Activated CD4-positive, alpha-beta T cell treated with anti-CD3 and anti-CD28 coated beads, Interleukin-2, amount 10 ng/mL, durations not matched to agents 24 days and 14 days (primary cell): ENCODE results near the gene RAB3GAP1. TPM values are rescaled to one million over a fixed set of nuclear protein-coding genes. Genes with fewer than 3 reads are reported as not detected.
"Not testable (repeated sequence)": the region's sequence is repeated elsewhere in the genome, so short reads cannot be mapped to it uniquely, and the experiment has no call there.

Experiments
- DNase-seq: peaks from one replicate; pipeline ENCODE4 v3.0.0; 2022
- H3K27ac Mint-ChIP-seq: one replicate; pipeline ENCODE4 v1.8.0; 2022; ENCODE audit warnings: mild to moderate bottlenecking, mixed read lengths
- H3K27me3 Mint-ChIP-seq: one replicate; pipeline ENCODE4 v1.8.0; 2022; ENCODE audit warnings: mixed read lengths
- H3K36me3 Mint-ChIP-seq: one replicate; pipeline ENCODE4 v1.8.0; 2022; ENCODE audit warnings: low read depth, mild to moderate bottlenecking, mixed read lengths
- H3K4me1 Mint-ChIP-seq: one replicate; pipeline ENCODE4 v1.8.0; 2021; ENCODE audit warnings: mixed read lengths
- H3K4me3 Mint-ChIP-seq: one replicate; pipeline ENCODE4 v1.8.0; 2022; ENCODE audit warnings: mild to moderate bottlenecking, moderate library complexity, mixed read lengths
- H3K9me3 Mint-ChIP-seq: one replicate; pipeline ENCODE4 v1.8.0; 2021; ENCODE audit warnings: mixed read lengths
- intact Hi-C: fragments of 100-400 bp; cut with micrococcal nuclease; formaldehyde crosslinking; loops from one replicate; pipeline ENCODE4 v1.15.1; 2023
- total RNA-seq: library from RNA; stranded (reverse); gene quantifications from 2 replicates; pipeline ENCODE4 v1.2.3, GENCODE V29; 2022

The RAB3GAP1 gene
- total RNA-seq, 1 donor from 2014 or later, result 24.2 TPM

DNA sequence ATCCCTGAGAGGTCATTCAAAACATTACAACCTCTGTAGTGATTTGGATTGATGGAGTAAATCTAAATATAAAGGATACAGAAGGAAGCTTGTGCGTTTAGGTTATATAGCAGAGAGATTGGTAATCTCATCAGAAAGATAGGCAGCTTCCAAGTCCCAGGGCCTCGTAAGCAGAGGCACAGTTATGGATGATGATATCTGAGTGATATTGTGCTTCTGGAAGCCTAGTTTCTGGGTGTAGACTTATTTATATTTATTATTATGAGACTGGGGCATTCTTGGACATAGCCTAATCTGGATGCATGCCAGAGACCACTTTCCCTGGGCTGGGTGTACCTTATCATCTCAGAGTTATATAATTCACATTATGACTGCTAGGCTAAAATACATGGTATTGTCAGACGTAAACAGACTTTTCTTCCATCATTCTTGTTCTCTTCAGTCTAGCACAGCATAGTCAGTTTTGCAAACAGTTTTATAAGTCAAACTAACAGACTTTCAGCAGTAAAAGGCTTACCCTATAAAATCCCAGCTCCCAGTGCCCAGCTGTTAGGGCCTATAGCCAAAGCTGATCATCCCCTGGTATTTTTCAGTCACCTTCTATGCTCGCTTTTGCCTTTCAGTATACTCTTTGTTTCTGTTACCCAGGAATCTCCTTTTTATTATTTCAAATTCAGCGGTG, 47.9 kb downstream of the RAB3GAP1 start:
- Mint-ChIP-seq H3K9me3 (peaks cover 5% of the 10 kb centered on the region), H3K27ac (no peak overlapping the region), H3K36me3 (peaks cover 43% of the 10 kb centered on the region), H3K27me3 (no peaks in the 10 kb centered on the region), H3K4me1 (peaks cover 24% of the 10 kb centered on the region), H3K4me3 (peak overlapping the region; percentile 25)
- DNase-seq, result no peak
- intact Hi-C loops, result loop anchor here (10.0 kb wide), 1 partner anchor 45 kb away; the partner anchor contains the start of gene RAB3GAP1

DNA sequence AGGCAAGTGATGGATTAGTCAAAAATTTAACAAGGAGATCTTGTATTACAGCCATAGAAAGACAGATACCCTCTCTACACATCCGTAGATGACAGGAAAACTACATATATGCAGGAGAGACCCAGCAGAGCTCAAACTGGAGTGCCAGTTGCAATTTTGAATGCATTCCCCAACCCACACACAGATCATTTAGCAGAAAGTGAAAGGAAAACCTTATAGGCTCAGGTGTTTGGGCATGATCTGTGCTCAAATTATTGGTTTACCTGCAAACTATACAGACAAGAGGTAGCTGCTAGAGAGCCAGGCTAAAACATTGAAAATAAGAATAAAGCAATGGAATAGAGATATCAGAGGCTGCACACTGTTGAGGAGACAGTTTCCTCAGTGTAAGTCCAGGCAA, 51.8 kb downstream of the RAB3GAP1 start:
- intact Hi-C loops, result loop anchor here (10.0 kb wide), 1 partner anchor 49 kb away; the partner anchor contains the start of gene RAB3GAP1
- Mint-ChIP-seq H3K4me1 (peaks cover 19% of the 10 kb centered on the region), H3K27ac (no peak overlapping the region), H3K27me3 (no peaks in the 10 kb centered on the region), H3K36me3 (peaks cover 52% of the 10 kb centered on the region), H3K4me3 (no peak overlapping the region), H3K9me3 (no peaks in the 10 kb centered on the region)
- DNase-seq, result no peak

DNA sequence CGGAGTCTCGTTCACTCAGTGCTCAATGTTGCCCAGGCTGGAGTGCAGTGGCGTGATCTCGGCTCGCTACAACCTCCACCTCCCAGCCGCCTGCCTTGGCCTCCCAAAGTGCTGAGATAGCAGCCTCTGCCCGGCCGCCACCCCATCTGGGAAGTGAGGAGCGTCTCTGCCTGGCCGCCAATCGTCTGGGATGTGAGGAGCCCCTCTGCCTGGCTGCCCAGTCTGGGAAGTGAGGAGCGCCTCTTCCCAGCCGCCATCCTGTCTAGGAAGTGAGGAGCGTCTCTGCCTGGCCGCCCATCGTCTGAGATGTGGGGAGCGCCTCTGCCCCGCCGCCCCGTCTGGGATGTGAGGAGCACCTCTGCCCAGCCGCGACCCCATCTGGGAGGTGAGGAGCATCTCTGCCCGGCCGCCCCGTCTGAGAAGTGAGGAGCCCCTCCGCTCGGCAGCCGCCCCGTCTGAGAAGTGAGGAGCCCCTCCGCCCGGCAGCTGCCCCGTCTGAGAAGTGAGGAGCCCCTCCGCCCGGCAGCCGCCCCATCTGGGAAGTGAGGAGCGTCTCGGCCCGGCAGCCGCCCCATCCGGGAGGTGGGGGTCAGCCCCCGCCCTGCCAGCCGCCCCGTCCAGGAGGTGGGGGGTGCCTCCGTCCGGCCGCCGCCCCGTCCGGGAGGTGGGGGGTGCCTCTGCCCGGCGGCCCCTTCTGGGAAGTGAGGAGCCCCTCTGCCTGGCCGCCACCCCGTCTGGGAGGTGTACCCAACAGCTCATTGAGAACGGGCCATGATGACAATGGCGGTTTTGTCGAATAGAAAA, 53.6 kb downstream of the RAB3GAP1 start:
- peaks cover 53% of the 10 kb centered on the region for H3K36me3 Mint-ChIP-seq
- not testable (repeated sequence) for H3K9me3 Mint-ChIP-seq, H3K4me3 Mint-ChIP-seq, H3K27me3 Mint-ChIP-seq, H3K4me1 Mint-ChIP-seq, H3K27ac Mint-ChIP-seq, DNase-seq
- intact Hi-C loops, result loop anchor here (10.0 kb wide), 1 partner anchor 51 kb away; the partner anchor contains the start of gene RAB3GAP1

DNA sequence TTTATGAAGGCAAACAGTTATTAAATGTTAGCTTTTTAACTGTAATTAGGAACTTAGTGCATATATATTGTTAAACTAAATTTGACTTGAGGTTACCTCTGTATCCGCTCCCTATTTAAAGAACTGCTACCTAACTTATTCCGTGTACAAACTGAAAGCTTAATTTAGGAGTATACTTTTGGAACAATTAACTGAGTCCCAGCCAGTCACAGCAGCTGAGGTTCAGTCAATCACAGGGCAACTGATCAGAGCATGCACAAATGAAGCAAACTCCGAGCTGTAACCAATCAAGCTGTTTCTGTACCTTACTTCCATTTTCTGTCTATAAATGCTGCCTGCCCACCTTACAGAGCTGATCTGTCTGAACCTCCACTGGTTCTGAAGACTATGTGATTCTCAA, 61.2 kb downstream of the RAB3GAP1 start:
- H3K36me3 Mint-ChIP-seq, result peaks cover 28% of the 10 kb centered on the region
- no peak overlapping the region for H3K27ac Mint-ChIP-seq
- no peak overlapping the region for H3K4me3 Mint-ChIP-seq
- no peaks in the 10 kb centered on the region for H3K4me1 Mint-ChIP-seq
- H3K9me3 Mint-ChIP-seq, result no peaks in the 10 kb centered on the region
- intact Hi-C loops, result no loop called here
- H3K27me3 Mint-ChIP-seq, result no peaks in the 10 kb centered on the region
- no peak for DNase-seq

DNA sequence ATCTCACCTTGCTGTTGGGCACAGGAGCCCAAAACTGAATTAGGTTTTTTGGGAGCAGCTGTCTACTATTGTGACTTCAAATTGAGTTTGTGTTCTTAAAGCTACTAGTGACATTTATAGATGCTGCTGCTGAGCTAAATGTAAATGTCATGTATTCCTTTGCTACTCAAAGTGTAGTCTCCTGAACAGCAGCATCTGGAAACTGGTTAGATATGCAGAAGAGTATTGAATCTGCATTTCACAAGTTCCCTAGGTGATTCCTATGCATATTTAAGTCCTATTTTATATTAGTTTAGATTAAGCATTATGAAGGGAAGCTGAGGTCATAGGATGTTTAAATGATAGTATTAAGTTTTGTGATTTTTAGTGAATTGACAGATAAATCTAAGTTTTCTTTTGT, 67.5 kb downstream of the RAB3GAP1 start:
- intact Hi-C loops, result no loop called here
- Mint-ChIP-seq H3K9me3 (no peaks in the 10 kb centered on the region), H3K27ac (no peak overlapping the region), H3K4me1 (no peaks in the 10 kb centered on the region), H3K27me3 (no peaks in the 10 kb centered on the region), H3K4me3 (no peak overlapping the region), H3K36me3 (peaks cover 25% of the 10 kb centered on the region)
- DNase-seq, result no peak

DNA sequence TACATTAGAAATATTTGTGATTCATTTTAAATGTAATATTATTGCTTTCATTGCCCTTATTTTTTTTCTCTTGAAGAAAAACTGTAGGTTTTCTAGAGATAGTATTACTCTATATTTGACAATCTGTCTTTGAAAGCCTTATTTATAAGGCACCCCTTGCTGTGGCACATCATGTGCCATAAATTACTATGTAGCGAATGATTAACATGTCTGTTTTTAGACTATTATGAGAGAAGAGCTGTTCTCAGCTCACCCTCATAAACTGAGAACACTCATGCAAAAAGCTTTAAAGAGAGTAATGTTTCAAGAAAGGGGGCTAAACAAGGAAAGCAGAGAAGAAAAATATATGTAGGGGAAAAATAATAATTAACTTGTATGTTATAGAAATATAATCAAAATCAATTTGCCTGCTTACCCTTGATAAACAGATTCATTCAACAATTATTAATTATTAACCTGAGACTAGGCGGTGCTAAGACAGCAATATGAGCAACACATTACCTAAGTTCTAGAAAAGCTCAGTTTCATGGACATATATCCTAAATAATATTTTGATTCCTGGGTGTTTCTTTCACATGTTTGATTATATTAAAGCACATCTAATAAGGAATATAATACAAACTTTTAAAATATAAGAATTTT, 69.0 kb downstream of the RAB3GAP1 start:
- intact Hi-C loops, result no loop called here
- Mint-ChIP-seq H3K27ac (no peak overlapping the region), H3K4me3 (no peak overlapping the region), H3K9me3 (no peaks in the 10 kb centered on the region), H3K36me3 (peaks cover 26% of the 10 kb centered on the region), H3K27me3 (no peaks in the 10 kb centered on the region), H3K4me1 (no peaks in the 10 kb centered on the region)
- no peak for DNase-seq

DNA sequence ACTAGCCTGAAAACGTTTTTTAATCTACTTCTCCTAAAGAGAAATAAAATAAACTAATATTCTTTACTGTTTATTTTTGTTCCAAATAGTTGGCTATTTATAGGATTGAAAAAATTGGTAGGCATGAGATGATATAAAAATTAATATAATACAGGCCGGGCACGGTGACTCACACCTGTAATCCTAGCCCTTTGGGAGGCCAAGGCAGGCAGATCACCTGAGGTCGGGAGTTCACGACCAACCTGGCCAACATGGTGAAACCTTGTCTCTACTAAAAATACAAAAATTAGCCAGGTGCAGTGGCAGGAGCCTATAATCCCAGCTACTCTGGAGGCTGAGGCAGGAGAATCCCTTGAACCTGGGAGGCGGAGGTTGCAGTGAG, 69.6 kb downstream of the RAB3GAP1 start:
- H3K4me3 Mint-ChIP-seq, H3K27me3 Mint-ChIP-seq, H3K9me3 Mint-ChIP-seq, H3K27ac Mint-ChIP-seq, intact Hi-C loops, H3K4me1 Mint-ChIP-seq, DNase-seq: not testable (repeated sequence)
- peaks cover 30% of the 10 kb centered on the region for H3K36me3 Mint-ChIP-seq

DNA sequence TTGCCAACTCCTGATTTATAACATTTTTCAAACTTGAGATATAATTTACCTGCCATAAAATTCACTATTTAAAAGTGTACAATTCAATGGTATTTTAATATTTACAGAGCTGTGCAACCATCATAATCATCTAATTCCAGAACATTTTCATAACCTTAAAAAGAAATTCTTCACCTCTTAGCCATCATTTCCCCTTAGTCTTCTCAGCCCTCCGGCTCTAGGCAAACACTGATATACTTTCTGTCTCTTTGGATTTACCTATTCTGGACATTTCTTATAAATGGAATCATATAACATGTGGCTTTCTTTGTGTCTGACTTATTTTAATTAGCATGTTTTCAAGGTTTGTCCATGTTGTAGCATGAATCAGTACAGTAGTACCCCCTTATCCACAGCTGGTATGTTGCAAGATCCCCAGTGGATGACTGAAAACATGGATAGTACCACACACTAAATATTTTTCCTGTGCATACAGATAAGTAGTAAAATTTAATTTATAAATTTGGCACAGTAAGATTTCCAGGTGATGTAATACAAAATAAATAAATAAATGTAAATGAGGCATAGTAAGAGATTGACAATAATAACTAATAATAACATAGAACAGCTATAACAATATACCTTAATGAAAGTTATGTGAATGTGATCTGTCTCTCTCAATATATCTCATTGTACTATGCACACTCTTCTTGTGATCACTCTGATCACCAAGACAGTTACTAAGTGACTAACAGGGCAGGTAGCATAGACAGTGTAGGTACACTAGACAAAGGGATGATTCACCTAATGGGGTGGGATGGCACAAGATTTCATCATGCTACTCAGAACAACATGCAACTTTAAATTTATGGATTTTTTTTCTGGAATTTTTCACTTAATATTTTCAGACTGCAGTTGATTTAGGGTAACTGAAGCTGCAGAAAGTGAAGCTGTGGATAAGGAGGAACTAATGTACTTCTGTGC, 73.1 kb downstream of the RAB3GAP1 start:
- intact Hi-C loops, result no loop called here
- no peak for DNase-seq
- Mint-ChIP-seq H3K9me3 (no peaks in the 10 kb centered on the region), H3K27ac (no peak overlapping the region), H3K27me3 (no peaks in the 10 kb centered on the region), H3K4me3 (no peak overlapping the region), H3K4me1 (no peaks in the 10 kb centered on the region), H3K36me3 (peaks cover 40% of the 10 kb centered on the region)

DNA sequence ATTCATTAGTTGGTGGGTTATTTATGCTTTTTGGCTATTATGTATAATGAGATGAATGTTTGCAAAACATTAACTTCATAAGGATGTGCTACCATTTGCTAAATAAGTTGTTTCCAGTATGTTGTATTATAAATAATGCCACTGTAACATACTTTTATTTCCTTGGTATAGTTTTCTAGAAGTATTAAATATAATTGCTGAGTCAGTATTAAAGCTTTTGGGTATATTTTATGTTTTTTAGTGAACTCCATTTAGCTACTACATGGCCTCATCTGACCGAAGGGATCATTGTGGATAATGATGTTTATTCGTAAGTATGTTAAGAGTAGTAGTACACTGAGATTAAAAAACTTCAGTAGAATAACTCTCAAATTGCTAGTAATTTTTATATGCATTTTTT, 73.8 kb downstream of the RAB3GAP1 start:
- Mint-ChIP-seq H3K36me3 (peaks cover 40% of the 10 kb centered on the region), H3K27me3 (no peaks in the 10 kb centered on the region), H3K9me3 (no peaks in the 10 kb centered on the region), H3K4me3 (no peak overlapping the region), H3K4me1 (no peaks in the 10 kb centered on the region), H3K27ac (no peak overlapping the region)
- DNase-seq, result no peak
- intact Hi-C loops, result no loop called here

DNA sequence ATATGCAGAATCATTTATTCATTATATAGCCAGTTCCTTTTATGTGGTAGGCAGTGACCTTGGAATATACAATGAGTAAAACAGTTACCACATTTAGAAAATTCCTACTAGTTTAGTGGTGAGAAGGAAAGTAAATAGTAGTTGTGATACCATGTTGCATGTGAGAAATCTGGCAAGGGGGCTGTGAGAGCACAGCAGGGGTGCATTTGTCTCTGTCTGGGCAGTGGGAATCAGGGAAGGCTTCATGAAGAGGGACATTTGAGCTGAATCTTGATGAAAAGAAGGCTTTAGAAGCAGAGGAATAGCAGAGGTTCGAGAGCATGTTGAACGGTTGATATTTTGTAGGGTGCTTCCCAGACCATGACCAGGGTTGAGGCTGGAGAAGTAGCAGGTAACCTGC, 78.7 kb downstream of the RAB3GAP1 start:
- peaks cover 51% of the 10 kb centered on the region for H3K36me3 Mint-ChIP-seq

DNA sequence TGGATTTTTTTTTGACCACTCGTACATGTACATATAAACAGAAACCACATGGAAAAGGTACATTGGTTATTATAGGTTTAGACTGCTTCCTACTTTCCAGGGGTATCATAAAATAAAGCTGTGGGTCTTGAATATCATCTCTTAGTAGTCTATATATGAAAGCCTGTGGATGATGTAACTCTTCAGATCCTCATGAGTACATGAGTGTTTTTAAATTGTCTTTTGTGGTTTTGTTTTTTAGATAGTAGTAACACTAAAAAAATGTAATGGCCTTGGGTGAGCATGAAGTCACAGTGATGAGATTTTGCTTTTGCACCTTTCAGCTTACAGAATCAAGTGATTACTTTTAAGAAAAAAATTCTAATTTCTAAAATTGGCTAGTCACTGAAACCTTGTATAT, 80.2 kb downstream of the RAB3GAP1 start:
- Mint-ChIP-seq H3K4me3 (no peak overlapping the region), H3K4me1 (no peaks in the 10 kb centered on the region), H3K36me3 (peaks cover 57% of the 10 kb centered on the region), H3K27ac (no peak overlapping the region), H3K27me3 (no peaks in the 10 kb centered on the region), H3K9me3 (no peaks in the 10 kb centered on the region)
- intact Hi-C loops, result no loop called here
- no peak for DNase-seq

More for the DNA sequence above, 78.7 kb downstream of the RAB3GAP1 start:
- Mint-ChIP-seq H3K27me3 (no peaks in the 10 kb centered on the region), H3K4me1 (no peaks in the 10 kb centered on the region), H3K27ac (no peak overlapping the region), H3K9me3 (no peaks in the 10 kb centered on the region), H3K4me3 (no peak overlapping the region)
- no peak for DNase-seq
- intact Hi-C loops, result no loop called here

DNA sequence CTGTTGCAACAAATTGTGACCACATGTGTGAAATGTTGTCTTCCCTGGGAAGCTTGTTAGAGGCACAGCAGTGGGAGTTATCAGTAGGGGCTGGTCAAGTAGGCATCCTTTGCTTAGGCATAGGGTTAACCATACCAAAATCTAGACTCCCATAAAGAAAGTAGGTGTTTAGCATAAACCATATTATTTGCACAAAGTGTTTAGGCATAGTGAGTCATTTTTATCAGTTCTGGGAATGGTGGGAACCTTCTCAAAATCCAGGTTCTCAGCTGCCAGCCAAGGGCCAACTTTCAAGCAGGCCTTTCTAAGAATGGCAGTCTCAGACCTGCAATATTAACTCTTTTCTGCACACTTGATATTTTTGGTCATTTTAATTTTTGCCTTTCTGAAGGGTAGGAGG, 88.5 kb downstream of the RAB3GAP1 start:
- H3K36me3 Mint-ChIP-seq, result peaks cover 71% of the 10 kb centered on the region
- intact Hi-C loops, result no loop called here
- H3K27me3 Mint-ChIP-seq, result no peaks in the 10 kb centered on the region

DNA sequence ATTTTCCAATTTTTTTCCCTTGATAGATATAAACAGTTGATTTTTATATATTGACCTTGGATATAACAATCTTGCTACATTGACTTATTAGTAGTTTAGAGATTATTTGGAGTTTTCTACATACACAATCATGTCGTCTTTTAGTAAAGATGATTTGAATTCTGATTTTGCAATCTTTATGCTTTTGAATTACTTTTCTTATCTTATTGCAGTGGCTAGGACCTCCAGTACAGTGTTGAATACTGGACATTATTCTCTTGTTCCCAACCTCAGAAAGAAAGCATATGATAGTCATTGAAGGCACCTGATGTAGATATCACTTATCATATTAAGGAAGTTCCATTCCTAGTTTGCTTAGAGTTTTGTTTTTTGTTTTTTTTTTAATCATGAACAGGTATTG, 90.2 kb downstream of the RAB3GAP1 start:
- Mint-ChIP-seq H3K4me3 (no peak overlapping the region), H3K27me3 (no peaks in the 10 kb centered on the region), H3K4me1 (peaks cover 2% of the 10 kb centered on the region), H3K9me3 (peaks cover 14% of the 10 kb centered on the region), H3K27ac (no peak overlapping the region), H3K36me3 (peaks cover 56% of the 10 kb centered on the region)
- no peak for DNase-seq
- intact Hi-C loops, result no loop called here

More for the DNA sequence above, 88.5 kb downstream of the RAB3GAP1 start:
- peaks cover 2% of the 10 kb centered on the region for H3K4me1 Mint-ChIP-seq
- H3K9me3 Mint-ChIP-seq, result peaks cover 14% of the 10 kb centered on the region
- no peak for DNase-seq
- H3K4me3 Mint-ChIP-seq, result no peak overlapping the region
- no peak overlapping the region for H3K27ac Mint-ChIP-seq
